GM19395 (cell line): Measurements from ENCODE around the gene CST3.

Experiments used
- ATAC-seq: cut with Tn5 transposase; IDR thresholded peaks from one replicate; pipeline ENCODE4 v1.9.1; 2021; ENCODE audit warnings: mild to moderate bottlenecking, moderate library complexity; ENCODE audit not compliant: unreplicated experiment

CST3 gene

GRCh38 chr20:23605867-23606651, 31.7 kb downstream of the CST3 start, which contains the start of gene CST9:
CST9 (minus strand) TSS chr20:23605917; CDS start chr20:23605864, 53 bp downstream.
- ATAC-seq, result no peak

- no peak for ATAC-seq
Observed at GRCh38 chr20:23604306-23604705, 33.4 kb downstream of the CST3 start.

- ATAC-seq, result no peak
Observed at GRCh38 chr20:23603321-23603720, 34.4 kb downstream of the CST3 start.

DNA sequence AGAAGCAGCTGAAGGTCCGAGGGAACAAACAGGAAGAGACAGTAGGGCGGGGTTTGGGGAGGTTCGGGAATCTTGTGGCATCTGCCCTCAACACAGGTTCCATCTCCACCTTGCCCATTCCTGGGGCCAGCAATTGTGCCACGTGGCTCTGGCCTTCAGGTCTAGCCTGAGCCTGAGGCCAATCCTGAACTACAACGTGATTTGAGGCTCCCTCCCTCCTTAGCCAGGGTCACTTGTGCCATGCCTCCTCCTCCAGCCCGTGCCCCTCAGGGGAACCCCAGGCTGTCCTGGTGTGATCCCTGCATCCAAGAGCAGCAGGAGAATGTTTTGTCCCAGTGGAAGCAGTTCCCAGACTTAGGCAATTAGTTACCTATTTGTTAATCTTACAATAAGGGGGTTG, 35.1 kb downstream of the CST3 start:
- no peak for ATAC-seq

GRCh38 chr20:23602241-23602640, 35.5 kb downstream of the CST3 start:
- ATAC-seq, result no peak

DNA sequence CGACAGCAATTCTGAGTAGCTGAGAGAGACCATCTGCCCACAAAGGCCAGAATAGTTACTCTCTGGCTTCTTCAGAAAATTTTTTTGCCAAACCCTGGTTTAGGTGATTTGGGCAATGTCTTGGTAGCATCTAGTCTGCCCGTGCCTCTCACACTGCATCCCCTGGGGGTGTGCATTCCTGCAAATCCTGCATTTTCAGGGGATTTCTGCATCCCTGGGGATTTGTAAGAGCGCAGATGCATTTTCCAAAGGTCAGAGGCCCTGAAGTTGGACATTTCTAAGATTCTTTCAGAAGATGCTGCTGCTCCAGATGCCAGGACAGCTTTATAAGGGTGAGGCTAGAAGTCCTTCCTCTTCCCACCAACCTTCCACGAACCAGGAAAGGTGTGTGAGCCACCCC, 36.0 kb downstream of the CST3 start:
- no peak for ATAC-seq

DNA sequence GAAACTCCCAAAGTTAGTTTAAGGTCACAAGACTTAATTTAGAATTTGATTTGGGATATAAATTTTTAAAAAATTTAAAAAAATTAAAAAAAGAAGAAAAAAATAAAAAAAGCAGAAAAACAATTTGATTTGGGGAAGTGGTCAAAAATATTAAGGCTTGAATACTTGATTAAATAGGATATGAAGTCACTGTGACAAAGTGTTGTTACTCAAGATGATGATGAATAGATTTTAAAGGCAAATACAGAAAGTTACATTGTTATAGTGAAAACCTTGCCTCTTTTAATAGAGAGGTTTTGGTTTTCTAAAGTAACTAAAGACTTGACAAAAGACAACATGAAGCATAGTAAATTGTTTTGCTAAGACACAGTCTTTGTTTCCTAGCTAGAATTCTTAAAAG, 39.3 kb downstream of the CST3 start:
- ATAC-seq, result no peak

GRCh38 chr20:23596579-23597250, 41.0 kb downstream of the CST3 start:
- no peak for ATAC-seq

DNA sequence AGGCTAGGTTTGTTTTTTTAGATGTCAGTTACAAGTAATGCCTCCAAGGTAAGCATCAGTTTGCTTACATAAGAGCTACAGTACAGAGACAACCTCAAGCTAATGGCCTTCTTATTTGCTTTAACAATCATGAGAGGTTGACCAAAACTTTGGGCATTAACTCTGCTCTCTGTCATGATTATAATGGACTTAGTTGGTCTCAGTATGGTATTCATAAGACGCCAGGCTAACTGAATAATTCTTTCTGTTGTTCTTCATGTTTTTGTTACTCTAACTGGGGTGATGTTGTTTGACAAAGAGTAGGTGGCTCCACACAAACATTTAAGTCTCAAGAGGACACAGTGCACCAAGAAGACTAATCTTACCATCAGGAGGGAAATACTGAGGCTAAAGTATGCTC, 41.8 kb downstream of the CST3 start:
- ATAC-seq, result no peak

DNA sequence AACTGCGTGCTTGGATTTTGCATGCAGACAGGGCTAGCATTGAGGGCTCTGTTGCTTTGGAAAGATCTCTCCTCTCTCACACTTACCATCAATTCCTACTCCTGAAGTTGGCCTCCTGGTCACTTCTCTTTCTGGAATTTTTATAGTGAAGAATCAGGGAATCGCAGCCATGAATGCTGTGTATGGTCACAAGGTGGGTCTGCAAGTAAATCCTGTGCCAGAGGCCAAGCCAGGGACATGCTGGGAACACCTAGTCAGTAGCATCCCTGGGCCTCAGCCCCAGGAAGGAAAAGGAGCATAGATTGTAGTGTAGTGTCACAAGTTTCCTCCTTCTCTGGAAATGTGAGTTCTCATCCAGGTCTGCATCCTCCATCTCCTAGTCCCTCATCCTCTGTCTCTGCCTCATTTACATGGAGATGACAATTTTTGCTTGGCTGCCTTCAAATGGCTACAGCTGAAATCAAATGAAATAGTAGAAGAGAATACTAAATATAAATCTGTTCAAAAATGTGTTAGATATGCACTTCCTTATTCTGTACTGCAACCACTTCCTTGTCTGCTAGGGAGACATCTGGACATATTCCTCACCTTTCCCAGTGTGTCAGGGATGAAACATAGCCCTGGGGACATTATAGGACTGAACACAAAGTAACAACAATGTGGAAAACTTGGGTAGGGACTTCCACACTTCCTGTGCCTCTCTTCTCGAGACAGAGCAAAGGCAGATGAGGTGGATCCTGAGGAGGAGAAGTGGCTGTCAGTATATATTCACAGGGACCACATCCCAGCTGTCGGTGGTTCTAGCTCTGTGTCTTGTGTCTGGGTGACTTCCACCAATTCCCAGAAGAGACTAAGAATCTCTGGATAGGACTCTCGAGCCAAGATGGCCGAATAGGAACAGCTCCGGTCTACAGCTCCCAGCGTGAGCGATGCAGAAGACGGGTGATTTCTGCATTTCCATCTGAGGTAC, 49.0 kb downstream of the CST3 start:
- ATAC-seq, result no peak

GRCh38 chr20:23587631-23588030, 50.1 kb downstream of the CST3 start:
- no peak for ATAC-seq

GRCh38 chr20:23586735-23587525, 50.8 kb downstream of the CST3 start:
- ATAC-seq, result no peak

- no peak for ATAC-seq
Observed at GRCh38 chr20:23585808-23586734, 51.7 kb downstream of the CST3 start.

DNA sequence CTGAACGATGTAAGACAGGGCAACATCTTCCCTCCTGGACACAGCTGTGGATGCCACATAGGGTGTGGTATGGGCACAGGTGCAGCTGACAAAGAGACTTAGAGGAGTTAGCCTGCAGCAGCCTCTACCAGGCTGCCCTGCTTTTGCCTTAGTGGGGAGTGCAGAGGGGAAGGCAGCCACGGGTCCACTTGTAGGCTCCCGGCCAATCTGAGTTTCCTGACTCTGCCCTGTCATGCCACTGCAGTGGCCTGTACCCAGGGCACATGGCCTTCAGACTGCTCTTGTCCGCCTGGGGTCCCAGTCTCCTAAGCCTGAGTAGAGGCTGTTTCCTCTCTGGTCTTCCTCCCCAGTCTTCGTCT, 52.3 kb downstream of the CST3 start:
- no peak for ATAC-seq

DNA sequence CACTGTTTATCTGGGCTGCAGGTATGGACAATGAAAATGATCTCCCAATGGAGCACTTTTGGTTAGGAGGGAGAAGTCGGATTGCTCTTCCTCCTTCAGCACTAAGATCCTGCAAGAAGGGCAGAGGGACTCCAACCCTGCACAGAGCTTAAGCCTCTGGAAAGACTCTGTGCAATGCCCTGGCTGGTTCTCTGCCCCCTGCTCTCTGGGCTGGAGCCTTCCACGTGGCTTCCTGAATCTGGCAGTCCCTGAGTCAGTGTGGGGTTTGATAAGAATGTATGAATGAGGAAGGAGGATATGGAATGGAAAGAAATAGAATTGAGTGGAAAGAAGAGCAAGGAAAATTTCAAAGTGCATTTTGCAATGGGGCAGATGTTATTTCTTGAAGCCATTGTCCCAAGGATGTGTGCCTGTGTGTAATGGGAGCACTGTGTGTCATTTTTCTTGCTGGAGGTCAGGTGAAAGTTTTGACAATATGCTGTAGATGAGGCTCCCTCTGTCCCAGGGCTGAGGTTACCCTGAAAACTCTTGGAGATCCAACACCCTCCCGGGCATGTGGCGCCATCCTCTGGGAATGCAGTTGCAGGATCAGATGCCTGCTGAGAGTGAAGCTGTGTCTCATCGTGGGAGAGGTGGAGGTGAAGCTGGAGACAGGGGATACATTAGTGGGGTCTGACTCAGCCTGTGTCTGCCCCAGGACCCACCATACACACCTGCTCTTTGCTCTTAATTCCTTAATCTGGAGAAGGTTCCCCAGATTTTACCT, 53.1 kb downstream of the CST3 start:
- no peak for ATAC-seq
